Colon (tissue), 2 donors: ENCODE results near the gene GRIK1.
A peak's percentile ranks its signal among the peaks of the same experiment; 100 is the strongest.

ENCODE experiments used
- FAIRE-seq: peaks from 2 replicates; lab custom pipeline; 2012; peaks lifted over from hg19 to GRCh38; lab: Jason Lieb, UNC
- donor health status: control.
- donor health status: control.

Gene GRIK1

GRCh38 chr21:29909571-29909970 lies 30.2 kb downstream of the GRIK1 start:
- no peak for FAIRE-seq

GRCh38 chr21:29904359-29905282 lies 35.2 kb downstream of the GRIK1 start:
- no peak for FAIRE-seq

- FAIRE-seq, result no peak
Observed at GRCh38 chr21:29896884-29897283, 42.9 kb downstream of the GRIK1 start.

DNA sequence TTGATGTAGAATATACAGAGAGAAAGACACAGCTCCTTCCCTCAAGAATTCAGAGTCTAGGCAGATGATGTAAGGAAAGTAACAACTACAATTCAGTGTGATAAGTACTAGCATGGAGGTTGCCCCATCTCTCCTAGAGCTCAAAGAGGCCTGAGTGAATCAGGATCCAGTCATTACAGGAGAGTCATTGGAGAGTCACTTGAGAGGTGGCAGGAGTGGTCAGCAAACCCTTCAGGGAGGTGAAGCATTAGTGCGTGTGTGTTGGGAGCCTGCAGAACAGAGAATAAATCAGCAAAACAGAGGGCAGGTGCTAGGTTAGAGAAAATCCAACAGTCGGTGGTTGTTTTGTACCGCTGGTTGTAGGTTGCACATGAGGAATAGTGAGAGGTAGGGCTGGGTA lies 46.1 kb downstream of the GRIK1 start:
- no peak for FAIRE-seq

DNA sequence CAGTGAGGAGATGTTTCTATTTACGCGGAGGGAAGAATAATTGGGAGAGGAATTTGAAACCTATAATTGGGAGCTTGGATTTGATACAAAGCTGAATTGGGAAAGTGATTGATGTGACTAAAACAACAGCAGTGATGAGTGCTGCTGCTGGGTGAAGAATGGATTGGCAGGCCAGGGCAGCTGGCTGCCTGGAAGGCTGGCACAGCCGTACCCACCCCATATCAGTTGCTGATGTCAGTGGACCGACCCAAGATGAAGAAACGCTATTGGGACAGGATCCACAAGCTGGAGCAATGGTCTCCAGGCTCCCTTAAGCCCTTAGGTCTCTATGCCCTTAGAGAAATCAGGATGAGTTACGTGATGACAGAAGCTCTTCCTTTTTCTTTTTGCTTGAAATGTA lies 47.4 kb downstream of the GRIK1 start:
- FAIRE-seq, result no peak

- FAIRE-seq, result no peak
Observed at GRCh38 chr21:29888437-29888836, 51.4 kb downstream of the GRIK1 start.

DNA sequence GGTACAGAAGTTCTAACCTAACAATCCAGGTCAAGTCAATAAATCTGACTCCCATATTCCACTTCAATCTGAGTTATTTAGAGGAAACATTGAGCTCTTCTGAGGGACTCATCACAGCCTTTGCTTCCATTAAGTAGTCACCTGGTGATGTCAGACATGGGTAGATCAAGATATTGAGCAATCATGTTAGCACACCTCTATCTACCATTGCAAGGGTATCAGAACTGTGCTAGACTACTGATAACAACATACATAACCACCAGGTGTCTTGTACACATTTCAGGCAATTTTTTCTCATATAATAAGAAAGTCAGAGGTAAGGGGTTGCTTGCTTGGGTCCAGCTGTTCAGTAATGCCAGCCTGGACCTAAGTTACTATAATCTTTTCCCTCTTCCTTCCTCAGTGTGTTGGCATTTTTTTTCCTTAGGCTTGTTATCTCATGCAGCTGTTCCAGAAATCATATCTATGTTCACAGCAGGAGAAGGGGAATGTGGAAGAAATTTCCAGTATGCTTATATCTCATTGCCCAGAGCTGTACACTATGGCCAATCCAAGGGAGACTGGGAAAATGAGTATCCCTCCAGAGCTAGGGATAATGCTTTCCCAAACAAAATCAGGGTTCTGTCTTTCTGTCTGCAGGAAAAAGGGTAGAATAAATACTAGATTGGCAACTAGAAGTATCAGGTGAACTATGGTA lies 52.3 kb downstream of the GRIK1 start:
- FAIRE-seq, result no peak

DNA sequence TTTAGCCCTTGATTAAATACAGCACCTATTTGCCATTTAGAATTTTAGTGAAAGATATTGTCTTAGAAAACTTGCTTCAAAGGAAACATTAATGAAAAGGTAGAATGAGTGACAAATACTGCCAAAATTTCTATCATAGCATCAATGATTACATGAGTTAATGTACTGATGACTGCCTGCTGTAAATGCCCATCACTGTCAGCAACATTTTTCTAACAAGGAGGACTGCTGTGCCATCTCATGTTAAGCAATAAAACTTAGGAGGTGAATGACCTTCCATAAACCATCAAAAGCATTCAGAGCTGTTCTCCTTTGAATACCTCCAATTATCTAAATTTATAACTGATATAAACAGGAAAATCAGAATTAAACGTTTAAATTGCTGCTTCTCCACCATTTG lies 54.3 kb downstream of the GRIK1 start:
- FAIRE-seq, result no peak

DNA sequence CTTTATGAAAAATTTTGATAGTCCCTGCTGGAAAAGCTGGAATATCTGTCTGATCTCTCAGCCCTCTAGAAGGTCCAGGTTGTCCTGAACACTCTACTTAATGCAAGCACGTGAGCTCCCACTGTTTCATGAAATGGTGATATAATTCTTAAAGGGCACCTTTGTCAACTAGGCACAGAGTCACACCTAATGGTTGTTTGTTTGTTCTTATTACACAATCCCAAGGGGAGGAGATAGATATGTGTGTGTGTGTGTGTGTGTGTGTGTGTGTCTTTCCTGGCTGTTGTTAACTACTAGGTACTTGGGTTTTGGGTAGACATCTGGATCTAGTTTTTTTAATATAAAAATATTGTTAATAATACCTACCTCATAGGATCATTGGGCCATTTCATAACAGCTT lies 63.9 kb downstream of the GRIK1 start:
- no peak for FAIRE-seq

GRCh38 chr21:29875036-29875716 lies 64.6 kb downstream of the GRIK1 start:
- FAIRE-seq, result no peak

DNA sequence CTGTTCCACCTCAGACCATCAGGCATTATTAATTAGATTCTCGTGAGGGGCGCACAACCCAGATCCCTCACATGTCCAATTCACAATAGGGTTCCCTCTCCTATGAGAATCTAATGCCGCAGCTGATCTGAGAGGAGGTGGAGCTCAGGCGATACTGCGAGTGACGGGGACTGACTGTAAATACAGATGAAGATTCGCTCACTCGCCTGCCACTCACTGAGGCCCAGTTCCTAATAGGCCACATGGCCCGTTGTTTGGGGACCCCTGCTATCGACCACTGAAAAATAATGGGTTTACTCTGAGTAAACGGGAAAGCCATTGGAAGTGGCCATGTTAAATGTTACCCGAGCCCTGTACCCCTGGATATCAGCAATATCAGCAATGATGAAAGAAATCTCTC lies 65.9 kb downstream of the GRIK1 start:
- FAIRE-seq, result no peak

GRCh38 chr21:29870814-29871213 lies 69.0 kb downstream of the GRIK1 start:
- no peak for FAIRE-seq

- no peak for FAIRE-seq
Observed at GRCh38 chr21:29867796-29868195, 72.0 kb downstream of the GRIK1 start.

DNA sequence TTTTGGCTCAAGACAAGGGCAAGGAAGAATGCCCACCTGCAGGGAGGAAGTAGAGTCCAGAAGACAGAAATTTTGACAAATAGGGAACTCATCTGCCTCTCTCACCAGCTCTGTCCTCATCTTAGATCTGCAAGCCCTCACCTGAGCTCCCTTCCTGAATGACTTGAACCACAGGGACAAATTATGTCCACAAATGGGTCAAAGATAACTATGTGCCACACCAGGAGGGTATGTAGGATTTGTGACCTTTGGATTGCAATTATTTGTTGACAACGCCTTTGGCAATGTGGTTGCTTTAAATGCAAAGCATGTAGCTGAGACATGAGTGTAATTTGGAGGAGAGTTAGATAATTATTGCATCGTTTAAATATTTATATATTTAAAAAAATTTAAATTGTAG lies 79.5 kb downstream of the GRIK1 start:
- no peak for FAIRE-seq

DNA sequence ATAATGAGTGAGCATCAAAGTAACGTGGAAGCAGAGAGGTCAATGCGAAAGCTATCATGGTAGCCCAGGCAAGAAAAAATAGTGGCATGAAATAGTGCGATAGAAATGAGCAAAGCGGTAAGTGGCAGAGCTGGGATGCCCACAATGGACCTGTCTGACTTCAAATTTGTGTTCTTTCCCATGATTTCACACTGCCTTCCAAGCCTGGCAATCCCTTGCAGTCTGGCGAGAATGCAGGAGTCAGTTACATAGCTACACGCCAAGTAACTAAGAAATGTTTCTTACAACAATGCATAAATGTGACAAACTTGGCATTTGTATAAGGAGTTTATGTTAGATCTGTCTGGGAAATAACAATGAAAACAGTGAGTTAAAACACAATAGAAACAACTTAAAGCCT lies 82.6 kb downstream of the GRIK1 start:
- FAIRE-seq, result no peak

- no peak for FAIRE-seq
Observed at GRCh38 chr21:29854795-29855194, 85.0 kb downstream of the GRIK1 start.

DNA sequence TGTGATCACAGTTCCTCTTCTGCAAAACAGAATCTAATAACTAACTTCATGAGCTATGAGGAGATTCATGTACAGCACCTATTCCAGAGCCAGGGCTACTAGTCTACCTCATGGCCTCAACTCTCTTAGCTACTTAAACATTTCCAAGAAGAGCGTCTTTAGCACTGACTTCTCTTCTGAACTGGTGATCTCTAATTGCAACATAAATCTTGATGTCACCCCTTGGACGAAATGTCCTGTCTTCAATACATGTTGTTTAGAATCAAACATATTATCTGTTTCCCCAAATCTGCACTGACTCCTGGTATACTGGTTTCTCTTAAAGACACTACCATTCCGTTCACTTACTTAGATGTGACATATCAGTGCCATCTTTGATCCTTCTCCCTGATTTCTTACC lies 88.2 kb downstream of the GRIK1 start:
- FAIRE-seq, result no peak

DNA sequence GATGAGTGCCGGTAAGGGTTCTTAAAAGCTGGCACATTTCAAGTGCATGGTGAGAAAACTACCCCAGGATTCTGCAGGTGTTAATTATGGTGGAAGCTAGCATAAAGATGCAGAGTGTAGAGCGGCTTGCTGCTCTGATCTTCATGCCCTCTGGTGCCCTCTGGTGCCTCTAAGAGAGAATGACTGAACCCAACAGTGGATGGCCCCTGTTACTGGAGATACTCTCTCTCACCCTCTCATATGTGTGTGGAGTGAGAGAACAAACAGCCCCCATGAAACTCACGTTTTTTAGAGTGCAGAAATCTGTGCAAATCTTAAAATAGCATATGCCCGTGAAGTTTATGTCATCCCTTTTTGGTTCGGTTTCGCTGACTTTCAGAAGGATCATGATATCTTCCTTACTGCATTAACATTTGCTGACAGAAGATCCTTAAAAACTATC lies 90.0 kb downstream of the GRIK1 start:
- FAIRE-seq, result no peak

GRCh38 chr21:29843804-29844203 lies 96.0 kb downstream of the GRIK1 start:
- no peak for FAIRE-seq

DNA sequence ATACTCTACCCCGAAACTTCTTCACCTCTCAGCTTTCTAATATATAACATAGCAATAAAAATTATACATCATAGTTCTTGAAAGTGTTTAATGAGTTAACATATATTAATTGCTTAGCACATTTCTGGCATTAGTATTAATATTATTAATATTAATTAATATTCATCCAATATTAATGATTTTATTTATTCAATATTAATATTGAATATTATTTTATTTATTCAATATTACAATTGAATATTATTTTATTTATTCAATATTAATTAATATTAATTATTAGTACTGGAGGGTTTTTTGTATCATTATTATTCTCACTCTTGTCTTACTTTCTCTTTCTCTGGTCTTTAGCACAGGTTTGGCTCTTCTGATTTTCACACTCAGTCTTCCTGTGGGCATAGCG lies 105.2 kb downstream of the GRIK1 start:
- FAIRE-seq, result peak; percentile 5

- no peak for FAIRE-seq
Observed at GRCh38 chr21:29832217-29832616, 107.6 kb downstream of the GRIK1 start.

DNA sequence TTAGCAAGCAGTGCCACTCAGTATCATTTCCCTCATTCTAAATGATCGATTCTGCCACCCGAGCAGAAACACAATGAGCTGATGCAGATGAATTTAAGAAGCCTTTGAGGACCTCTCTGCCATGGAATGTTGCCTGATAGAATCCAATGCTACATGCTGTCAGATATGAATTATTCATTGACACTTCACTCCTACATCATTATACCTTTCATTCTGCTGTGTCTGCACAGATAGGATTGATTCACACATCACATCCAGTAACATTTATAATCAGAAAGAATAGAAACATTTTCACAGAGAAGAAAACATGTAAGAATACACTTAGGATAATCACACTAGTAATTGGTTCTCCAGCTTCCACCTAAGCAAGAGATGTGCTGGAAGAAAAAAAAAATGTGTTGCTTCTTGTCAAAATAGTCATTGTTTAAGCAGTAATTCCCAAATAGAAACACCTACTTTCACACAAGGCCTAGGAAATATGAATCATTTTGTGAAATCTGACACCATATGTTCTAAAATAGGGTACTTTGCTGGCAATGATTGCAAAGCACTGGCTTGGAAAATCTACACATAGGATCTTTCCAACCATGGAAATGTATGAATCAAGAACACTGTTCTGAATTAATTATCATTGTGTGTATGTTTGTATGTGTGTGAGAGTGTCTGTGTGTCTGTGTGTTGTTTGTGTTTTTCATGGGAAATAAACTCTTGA lies 110.1 kb downstream of the GRIK1 start:
- no peak for FAIRE-seq
